SK-N-MC (cell line): ENCODE results near the gene ANKS1A.

Experiments used
- EZH2 ChIP-seq: fragments of 200-600 bp; sonication (generic); IDR thresholded peaks from one replicate; pipeline ENCODE4 v1.6.1; 2017; ENCODE audit warnings: antibody characterized with exemption
- FOXP2 ChIP-seq: optimal IDR thresholded peaks from 2 replicates; pipeline ENCODE3; 2011; ENCODE audit warnings: mild to moderate bottlenecking, moderate library complexity; ENCODE audit not compliant: insufficient read depth; ENCODE audit errors: extremely low read length, control extremely low read depth
- POLR2AphosphoS5 ChIP-seq: IDR thresholded peaks from 2 replicates; pipeline ENCODE4 v1.6.1; 2012; ENCODE audit warnings: mild to moderate bottlenecking, low read depth, low read length, borderline replicate concordance

DNA sequence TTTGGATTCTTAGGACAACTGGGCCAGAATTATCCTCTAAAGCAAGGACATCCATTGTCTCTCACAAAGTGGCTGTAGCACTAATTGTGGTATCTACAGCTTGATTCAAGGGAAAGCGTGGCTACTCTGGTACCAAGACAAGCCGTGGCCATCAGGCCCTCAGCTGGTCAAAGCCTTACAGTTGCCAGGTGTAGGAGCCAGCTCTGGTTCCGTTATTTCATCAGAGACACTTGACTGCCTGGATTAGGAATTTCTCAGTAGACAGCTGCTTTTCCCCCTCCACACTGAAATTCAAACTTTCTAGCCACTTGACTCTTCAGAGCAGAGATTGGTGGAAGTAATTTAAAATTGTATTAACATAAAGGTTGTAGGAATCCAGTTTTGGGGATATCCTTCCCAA is 104.2 kb downstream of the ANKS1A start:
- TF ChIP-seq EZH2 (no peak), POLR2AphosphoS5 (no peak), FOXP2 (no peak)
